A673 (cell line): ENCODE measurements around the gene FGD4.

Source experiments
- CTCF ChIP-seq: fragments of 300-800, 200-600 bp; sonication (generic); conservative IDR thresholded peaks from 2 replicates; pipeline ENCODE4 v1.5.1; 2017; ENCODE audit warnings: low read depth, mild to moderate bottlenecking, antibody characterized with exemption, low read length, moderate library complexity, mixed read lengths
- EZH2 ChIP-seq: fragments of 200-600 bp; sonication (generic); IDR thresholded peaks from 2 replicates; pipeline ENCODE4 v1.6.1; 2017; ENCODE audit warnings: borderline replicate concordance, low read depth, mild to moderate bottlenecking, mixed read lengths, antibody characterized with exemption, low read length; ENCODE audit not compliant: poor library complexity, severe bottlenecking

GRCh38 chr12:32681272-32681671 lies 281.9 kb downstream of the FGD4 start:
- no peak for TF ChIP-seq CTCF
- no peak for TF ChIP-seq EZH2
